ENCODE data around the gene LEPROT. TPM values are rescaled to one million over a fixed set of nuclear protein-coding genes. Genes with fewer than 3 reads are reported as not detected.

Gene LEPROT
- total RNA-seq, 1 experiment from 2014 or later: 18.4 TPM

DNA sequence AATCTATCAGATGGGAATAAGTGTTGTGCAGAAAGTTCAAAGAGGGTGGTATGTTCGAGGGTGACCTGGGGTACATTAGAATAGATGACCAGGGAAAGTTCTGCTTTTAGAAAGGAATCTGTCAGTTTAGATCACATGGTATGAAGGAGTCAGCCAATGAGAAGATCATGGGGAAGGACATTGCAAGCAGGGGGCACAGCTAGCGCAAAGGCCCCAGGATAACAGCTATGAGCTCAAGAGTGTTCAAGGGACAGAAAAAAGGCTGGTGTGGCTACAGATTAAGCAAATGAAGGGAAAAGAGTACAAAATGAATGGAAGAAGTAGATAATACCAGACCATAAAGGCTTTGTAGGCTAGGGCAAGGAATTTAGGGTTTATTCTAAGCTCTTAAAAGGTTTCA lies 8.6 kb downstream of the LEPROT start:
- no peak for ATAC-seq
- ChIA-PET CTCF (no interaction called here), POLR2A (ENCODE audit: unreplicated experiment) (no interaction called here)
- BruUV-seq (replicated peaks): no TSS peak
- no peak for DNase-seq
- Histone ChIP-seq H3K4me1 (ENCODE audit: insufficient read depth, low read length) (peaks cover 44% of the 10 kb centered on the region), H3K9me3 (ENCODE audit: low read length) (no peaks in the 10 kb centered on the region), H3K36me3 (ENCODE audit: low read depth, low read length) (0 out of 2 replicates have a peak, but pooled peaks cover 5% of the 10 kb centered on the region), H3K79me2 (ENCODE audit: low read length) (peaks cover 14% of the 10 kb centered on the region), H3K4me2 (ENCODE audit: low read length) (peak overlapping the region; percentile 76), H3K27me3 (ENCODE audit: low read length) (no peaks in the 10 kb centered on the region), H3K4me3 (ENCODE audit: low read length) (no peak overlapping the region), H4K20me1 (ENCODE audit: low read length) (no peaks in the 10 kb centered on the region), H2AFZ (ENCODE audit: low read length) (no peak overlapping the region), H3K9me2 (replicated peaks; ENCODE audit: low read length) (no peaks in the 10 kb centered on the region), H3K27ac (ENCODE audit: low read length) (no peak overlapping the region), H3K9ac (ENCODE audit: low read length) (no peak overlapping the region), H3F3A (ENCODE audit: low read length, unreplicated experiment) (peaks cover 4% of the 10 kb centered on the region)
- TF ChIP-seq, protein P1, sequence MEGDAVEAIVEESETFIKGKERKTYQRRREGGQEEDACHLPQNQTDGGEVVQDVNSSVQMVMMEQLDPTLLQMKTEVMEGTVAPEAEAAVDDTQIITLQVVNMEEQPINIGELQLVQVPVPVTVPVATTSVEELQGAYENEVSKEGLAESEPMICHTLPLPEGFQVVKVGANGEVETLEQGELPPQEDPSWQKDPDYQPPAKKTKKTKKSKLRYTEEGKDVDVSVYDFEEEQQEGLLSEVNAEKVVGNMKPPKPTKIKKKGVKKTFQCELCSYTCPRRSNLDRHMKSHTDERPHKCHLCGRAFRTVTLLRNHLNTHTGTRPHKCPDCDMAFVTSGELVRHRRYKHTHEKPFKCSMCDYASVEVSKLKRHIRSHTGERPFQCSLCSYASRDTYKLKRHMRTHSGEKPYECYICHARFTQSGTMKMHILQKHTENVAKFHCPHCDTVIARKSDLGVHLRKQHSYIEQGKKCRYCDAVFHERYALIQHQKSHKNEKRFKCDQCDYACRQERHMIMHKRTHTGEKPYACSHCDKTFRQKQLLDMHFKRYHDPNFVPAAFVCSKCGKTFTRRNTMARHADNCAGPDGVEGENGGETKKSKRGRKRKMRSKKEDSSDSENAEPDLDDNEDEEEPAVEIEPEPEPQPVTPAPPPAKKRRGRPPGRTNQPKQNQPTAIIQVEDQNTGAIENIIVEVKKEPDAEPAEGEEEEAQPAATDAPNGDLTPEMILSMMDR (conservative IDR thresholded peaks at IDR 0.05; ENCODE audit: low read depth, low read length): no peak
- intact Hi-C loops (cut with micrococcal nuclease): loop anchor here (10.0 kb wide), 1 partner anchor 684 kb away; the partner anchor contains the start of gene RAVER2

DNA sequence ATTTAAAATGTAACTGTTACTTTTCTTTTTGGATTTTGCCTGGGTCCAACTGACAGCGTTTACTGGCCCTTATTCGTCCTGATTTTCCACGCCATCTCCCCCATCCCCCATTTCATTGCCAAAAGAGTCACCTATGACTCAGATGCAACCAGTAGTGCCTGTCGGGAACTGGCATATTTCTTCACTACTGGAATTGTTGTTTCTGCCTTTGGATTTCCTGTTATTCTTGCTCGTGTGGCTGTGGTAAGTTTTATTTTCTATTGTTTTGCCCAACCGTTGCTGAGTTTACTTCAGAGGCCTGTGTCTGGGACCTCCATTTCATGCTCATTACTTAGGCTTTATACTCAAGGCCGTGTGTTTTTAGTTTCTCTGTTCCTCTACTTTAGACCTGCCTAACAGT lies 9.3 kb downstream of the LEPROT start:
- intact Hi-C loops (cut with micrococcal nuclease): loop anchor here (5.0 to 10.0 kb wide), 2 partner anchors 257 to 685 kb away; partner anchors contain the start of gene RAVER2
- Histone ChIP-seq H3F3A (ENCODE audit: low read length, unreplicated experiment) (peaks cover 4% of the 10 kb centered on the region), H4K20me1 (ENCODE audit: low read length) (no peaks in the 10 kb centered on the region), H3K36me3 (ENCODE audit: low read depth, low read length) (0 out of 2 replicates have a peak, but pooled peaks cover 5% of the 10 kb centered on the region), H3K4me1 (ENCODE audit: insufficient read depth, low read length) (peaks cover 36% of the 10 kb centered on the region), H3K4me2 (ENCODE audit: low read length) (peak overlapping the region; percentile 76), H2AFZ (ENCODE audit: low read length) (peak overlapping the region; percentile 47; the same call in 1 of the 2 replicates), H3K9ac (ENCODE audit: low read length) (peak overlapping the region; percentile 7; the same call in 1 of the 2 replicates), H3K79me2 (ENCODE audit: low read length) (peaks cover 7% of the 10 kb centered on the region), H3K27me3 (ENCODE audit: low read length) (no peaks in the 10 kb centered on the region), H3K4me3 (ENCODE audit: low read length) (peak overlapping the region; percentile 39), H3K9me3 (ENCODE audit: low read length) (no peaks in the 10 kb centered on the region), H3K9me2 (replicated peaks; ENCODE audit: low read length) (no peaks in the 10 kb centered on the region), H3K27ac (ENCODE audit: low read length) (peak overlapping the region; percentile 68)
- POLR2A ChIA-PET (ENCODE audit: unreplicated experiment): interaction anchor here (0.6 kb wide), 1 partner anchor 10 kb away, joined by 38 read pairs; no protein-coding TSS in a partner anchor
- TF ChIP-seq EZH2phosphoT487 (IDR thresholded peaks at IDR 0.05; ENCODE audit: borderline replicate concordance, low read length): no peak
- TF ChIP-seq EZH2 (IDR thresholded peaks at IDR 0.05; ENCODE audit: low read length, unreplicated experiment): no peak
- TF ChIP-seq, protein P1 (conservative IDR thresholded peaks at IDR 0.05; ENCODE audit: low read depth, low read length): no peak
- BruUV-seq (replicated peaks): no TSS peak
- DNase-seq (peak; percentile 83), ATAC-seq (peak; percentile 64)
- CTCF ChIA-PET: no interaction called here

DNA sequence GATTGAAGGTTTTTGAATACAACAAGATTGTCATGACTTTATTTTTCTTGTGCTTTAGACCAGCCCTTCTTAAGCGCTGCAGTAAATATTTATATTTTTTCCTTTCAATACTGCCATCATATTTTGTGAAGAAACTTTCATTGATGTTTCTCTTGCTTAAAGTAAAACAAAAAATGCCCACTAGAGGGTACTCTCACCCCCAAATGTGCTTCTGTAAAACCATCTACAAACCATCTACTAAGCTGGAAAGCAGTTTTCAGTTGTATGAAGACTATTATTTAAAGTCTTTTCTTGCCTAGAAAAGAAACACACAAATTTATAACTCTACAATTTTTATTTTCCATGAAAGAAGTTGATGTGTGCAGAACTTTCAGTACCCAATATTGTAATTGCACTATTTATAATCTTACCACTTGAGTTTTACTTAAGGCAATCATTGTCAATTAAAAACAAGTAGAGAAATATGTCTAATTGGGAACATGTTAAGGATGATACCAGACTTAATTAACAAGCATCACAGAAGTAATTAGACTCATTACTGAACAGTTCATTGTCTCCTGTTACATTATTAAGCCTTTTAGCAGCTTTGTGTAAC lies 10.7 kb downstream of the LEPROT start:
- H3K27ac ChIP-seq (ENCODE audit: low read length): no peak overlapping the region
- no peak overlapping the region for H3K4me3 ChIP-seq (ENCODE audit: low read length)
- peaks cover 22% of the 10 kb centered on the region for H3K4me1 ChIP-seq (ENCODE audit: insufficient read depth, low read length)
- ChIA-PET CTCF (interaction anchor here (0.6 to 1.0 kb wide), 3 partner anchors 28 to 256 kb away, joined by 3 to 7 read pairs (median 3); no protein-coding TSS in a partner anchor), POLR2A (ENCODE audit: unreplicated experiment) (no interaction called here)
- H3K79me2 ChIP-seq (ENCODE audit: low read length): no peaks in the 10 kb centered on the region; the same call in 1 of the 2 replicates
- DNase-seq (peak; percentile 58), ATAC-seq (no peak)
- no peaks in the 10 kb centered on the region for H4K20me1 ChIP-seq (ENCODE audit: low read length)
- H3K9ac ChIP-seq (ENCODE audit: low read length): no peak overlapping the region
- intact Hi-C loops (cut with micrococcal nuclease): loop anchor here (5.0 kb wide), 1 partner anchor 256 kb away; no protein-coding TSS in a partner anchor
- no peaks in the 10 kb centered on the region for H3K9me2 ChIP-seq (replicated peaks; ENCODE audit: low read length)
- H3K36me3 ChIP-seq (ENCODE audit: low read depth, low read length): 0 out of 2 replicates have a peak, but pooled peaks cover 5% of the 10 kb centered on the region
- no peak for TF ChIP-seq EZH2phosphoT487 (IDR thresholded peaks at IDR 0.05; ENCODE audit: borderline replicate concordance, low read length)
- TF ChIP-seq, protein P1 (conservative IDR thresholded peaks at IDR 0.05; ENCODE audit: low read depth, low read length): peak; percentile 71
- H3F3A ChIP-seq (ENCODE audit: low read length, unreplicated experiment): peaks cover 4% of the 10 kb centered on the region
- H3K9me3 ChIP-seq (ENCODE audit: low read length): no peaks in the 10 kb centered on the region
- BruUV-seq (replicated peaks): no TSS peak
- no peak overlapping the region for H3K4me2 ChIP-seq (ENCODE audit: low read length)
- H3K27me3 ChIP-seq (ENCODE audit: low read length): no peaks in the 10 kb centered on the region
- H2AFZ ChIP-seq (ENCODE audit: low read length): no peak overlapping the region

All from PC-3 (cell line).